ENCODE measurements around the gene CACNA1C.

Gene CACNA1C

GRCh38 chr12:2413301-2413700 lies 360.5 kb downstream of the CACNA1C start:
- TF ChIP-seq, protein P1, sequence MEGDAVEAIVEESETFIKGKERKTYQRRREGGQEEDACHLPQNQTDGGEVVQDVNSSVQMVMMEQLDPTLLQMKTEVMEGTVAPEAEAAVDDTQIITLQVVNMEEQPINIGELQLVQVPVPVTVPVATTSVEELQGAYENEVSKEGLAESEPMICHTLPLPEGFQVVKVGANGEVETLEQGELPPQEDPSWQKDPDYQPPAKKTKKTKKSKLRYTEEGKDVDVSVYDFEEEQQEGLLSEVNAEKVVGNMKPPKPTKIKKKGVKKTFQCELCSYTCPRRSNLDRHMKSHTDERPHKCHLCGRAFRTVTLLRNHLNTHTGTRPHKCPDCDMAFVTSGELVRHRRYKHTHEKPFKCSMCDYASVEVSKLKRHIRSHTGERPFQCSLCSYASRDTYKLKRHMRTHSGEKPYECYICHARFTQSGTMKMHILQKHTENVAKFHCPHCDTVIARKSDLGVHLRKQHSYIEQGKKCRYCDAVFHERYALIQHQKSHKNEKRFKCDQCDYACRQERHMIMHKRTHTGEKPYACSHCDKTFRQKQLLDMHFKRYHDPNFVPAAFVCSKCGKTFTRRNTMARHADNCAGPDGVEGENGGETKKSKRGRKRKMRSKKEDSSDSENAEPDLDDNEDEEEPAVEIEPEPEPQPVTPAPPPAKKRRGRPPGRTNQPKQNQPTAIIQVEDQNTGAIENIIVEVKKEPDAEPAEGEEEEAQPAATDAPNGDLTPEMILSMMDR (IDR thresholded peaks at IDR 0.05; ENCODE audit: extremely low read depth, missing control alignments) = no peak
- no peak for DNase-seq (ENCODE audit: low spot score)

GRCh38 chr12:2413999-2414792 lies 361.4 kb downstream of the CACNA1C start:
- TF ChIP-seq, protein P1 (IDR thresholded peaks at IDR 0.05; ENCODE audit: extremely low read depth, missing control alignments) = no peak

GRCh38 chr12:2414810-2415567 lies 362.2 kb downstream of the CACNA1C start:
- TF ChIP-seq, protein P1 (IDR thresholded peaks at IDR 0.05; ENCODE audit: extremely low read depth, missing control alignments) = no peak
- DNase-seq (ENCODE audit: low spot score) = no peak

More at GRCh38 chr12:2413999-2414792, 361.4 kb downstream of the CACNA1C start:
- DNase-seq (ENCODE audit: low spot score) = no peak

DNA sequence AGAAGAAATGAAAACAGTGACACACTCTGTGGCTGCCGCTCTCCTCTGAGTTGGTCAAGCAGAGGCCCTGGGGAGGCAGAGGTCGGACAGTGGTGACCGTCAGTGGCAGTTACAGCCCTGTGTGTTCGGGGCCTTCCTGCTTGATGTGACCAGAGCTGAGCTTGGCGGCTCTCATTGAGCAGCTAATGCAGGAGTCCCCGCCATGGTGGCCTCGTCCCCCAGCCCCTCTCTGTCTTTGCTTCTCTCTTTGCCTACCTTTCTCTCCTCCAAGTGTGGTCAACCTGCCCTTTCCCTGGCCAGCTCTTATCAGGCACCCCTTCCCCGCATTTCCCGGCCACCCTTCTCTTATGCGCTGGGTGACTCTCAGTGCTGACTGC lies 362.8 kb downstream of the CACNA1C start:
- TF ChIP-seq, protein P1 (IDR thresholded peaks at IDR 0.05; ENCODE audit: extremely low read depth, missing control alignments) = no peak
- DNase-seq (ENCODE audit: low spot score) = no peak

DNA sequence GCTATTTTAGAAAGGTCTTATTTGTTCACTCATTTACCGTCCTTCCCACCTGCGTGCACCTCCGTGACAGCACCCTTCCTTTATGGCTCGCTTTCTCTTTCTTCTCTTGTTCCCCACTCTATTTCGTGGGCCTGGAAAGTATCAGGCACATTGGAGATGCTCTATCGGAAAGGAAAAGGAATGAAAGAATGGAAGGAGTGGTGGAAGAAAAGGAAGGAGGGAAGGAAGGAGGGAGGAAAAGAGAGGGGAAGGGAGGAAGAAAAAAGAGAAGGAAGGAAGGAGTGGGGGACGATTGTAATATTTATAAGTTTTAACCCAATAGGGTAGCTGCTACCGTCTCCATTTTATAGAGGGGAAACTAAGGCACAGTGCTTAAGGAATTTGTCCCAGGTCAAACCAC lies 363.4 kb downstream of the CACNA1C start:
- TF ChIP-seq, protein P1 (IDR thresholded peaks at IDR 0.05; ENCODE audit: extremely low read depth, missing control alignments) = no peak
- DNase-seq (ENCODE audit: low spot score) = no peak

- no peak for DNase-seq (ENCODE audit: low spot score)
- TF ChIP-seq, protein P1 (IDR thresholded peaks at IDR 0.05; ENCODE audit: extremely low read depth, missing control alignments) = no peak
Measured at GRCh38 chr12:2417481-2418160, 364.8 kb downstream of the CACNA1C start.

- TF ChIP-seq, protein P1 (IDR thresholded peaks at IDR 0.05; ENCODE audit: extremely low read depth, missing control alignments) = no peak
- DNase-seq (ENCODE audit: low spot score) = no peak
Measured at GRCh38 chr12:2418579-2418978, 365.8 kb downstream of the CACNA1C start.

All from GM20000 (cell line).